GM12878 (cell line): Measurements from ENCODE around the gene NINJ1. TPM values are rescaled to one million over a fixed set of nuclear protein-coding genes. Genes with fewer than 3 reads are reported as not detected.

Experiments
- ATAC-seq: fragments of 200-7000 bp; cut with Tn5 transposase; 3 replicates; pipeline ENCODE4 v1.9.1; 2020; ENCODE audit warnings: mild to moderate bottlenecking, moderate library complexity
- BruUV-seq: library from RNA; stranded (reverse); fragments of 400-500 nt; replicated peaks from 2 replicates; lab custom pipeline; 2021; lab: Mats Ljungman, UMichigan
- CTCF ChIA-PET: fragments of 300-600 bp; sonication (Branson Sonifier 250); formaldehyde crosslinking; extraction: SDS; loops from one replicate; lab custom pipeline; 2021; ENCODE audit warnings: inconsistent platforms; lab: Yijun Ruan, JAX
- POLR2A ChIA-PET: fragments of 350-600 bp; formaldehyde crosslinking; extraction: SDS; loops from one replicate; lab custom pipeline; 2021; ENCODE audit warnings: inconsistent platforms; lab: Charles Lee
- RAD21 ChIA-PET: fragments of 300-600 bp; sonication (Branson Sonifier 250); formaldehyde crosslinking; loops from one replicate; lab custom pipeline; 2023; ENCODE audit warnings: antibody characterized with exemption; ENCODE audit not compliant: unreplicated experiment; lab: Charles Lee
- SMC1A ChIA-PET: fragments of 300-600 bp; sonication (Branson Sonifier 250); formaldehyde crosslinking; loops from one replicate; lab custom pipeline; 2023; ENCODE audit not compliant: unreplicated experiment, uncharacterized antibody; lab: Charles Lee
- DNase-seq: peaks from one replicate; pipeline ENCODE4 v3.0.0-alpha.2; 2011; ENCODE audit warnings: low read depth, low spot score
- FAIRE-seq: peaks from 3 replicates; lab custom pipeline; 2011; peaks lifted over from hg19 to GRCh38; lab: Jason Lieb, UNC
- H2AFZ ChIP-seq: 2 replicates; pipeline ENCODE4 v1.6.0; 2011; ENCODE audit warnings: low read depth, low read length, control low read depth; ENCODE audit not compliant: control insufficient read depth
- H3K27ac ChIP-seq: 2 replicates; pipeline ENCODE4 v1.5.1; 2011; ENCODE audit warnings: control low read depth; ENCODE audit not compliant: control insufficient read depth, insufficient read depth
- H3K27me3 ChIP-seq, 2 experiments: replicated peaks in 1 of 2; 2 replicates each; pipeline versions ENCODE4 v1.6.0 to v1.6.1; 2011; ENCODE audit warnings: low read length in 1 of 2; ENCODE audit not compliant: control insufficient read depth in 2 of 2, insufficient read depth in 2 of 2
- H3K36me3 ChIP-seq, 2 experiments: 2 replicates each; pipeline ENCODE4 v1.5.1; 2011; ENCODE audit warnings: low read length in 1 of 2; ENCODE audit not compliant: control insufficient read depth in 2 of 2, insufficient read depth in 2 of 2
- H3K4me1 ChIP-seq: 2 replicates; pipeline ENCODE4 v1.6.1; 2011; ENCODE audit warnings: mild to moderate bottlenecking, low read length, moderate library complexity, mixed read lengths; ENCODE audit not compliant: control insufficient read depth, insufficient read depth
- H3K4me2 ChIP-seq: 2 replicates; pipeline ENCODE4 v1.6.0; 2011; ENCODE audit warnings: control low read depth; ENCODE audit not compliant: control insufficient read depth, insufficient read depth
- H3K4me3 ChIP-seq: fragments of 200-600 bp; sonication (generic); 2 replicates; pipeline ENCODE4 v1.5.1; 2016
- H3K79me2 ChIP-seq: 2 replicates; pipeline ENCODE4 v1.6.0; 2011; ENCODE audit warnings: low read length; ENCODE audit not compliant: control insufficient read depth, insufficient read depth
- H3K9ac ChIP-seq: 2 replicates; pipeline ENCODE4 v1.8.0; 2011; ENCODE audit warnings: low read length, control low read depth, mixed read lengths; ENCODE audit not compliant: control insufficient read depth, insufficient read depth
- H3K9me3 ChIP-seq: replicated peaks from 3 replicates; pipeline ENCODE4 v1.5.1; 2011; ENCODE audit warnings: mild to moderate bottlenecking, low read length; ENCODE audit not compliant: control insufficient read depth, insufficient read depth
- H4K20me1 ChIP-seq: 2 replicates; pipeline ENCODE4 v1.6.0; 2011; ENCODE audit not compliant: control insufficient read depth, insufficient read depth
- ATF7 ChIP-seq: fragments of 450-650 bp; IDR thresholded peaks from 2 replicates; pipeline ENCODE4 v1.6.1; 2016; ENCODE audit warnings: low read depth, mild to moderate bottlenecking
- BHLHE40 ChIP-seq, 2 experiments: fragments of 450-650 bp in 1 of 2; IDR thresholded peaks; 2 replicates each; pipeline ENCODE4 v1.6.1; 2011 to 2017; ENCODE audit warnings: low read depth in 2 of 2, borderline replicate concordance in 1 of 2, improper control_type of control experiment in 1 of 2, low read length in 1 of 2, mild to moderate bottlenecking in 1 of 2
- CHD1 ChIP-seq: IDR thresholded peaks from 2 replicates; pipeline ENCODE4 v1.6.1; 2012; ENCODE audit warnings: low read depth, low read length, improper control_type of control experiment
- CREB1 ChIP-seq: IDR thresholded peaks from 2 replicates; pipeline ENCODE4 v1.6.1; 2012; ENCODE audit warnings: low read depth, mild to moderate bottlenecking, inconsistent platforms
- CREM ChIP-seq: IDR thresholded peaks from 2 replicates; pipeline ENCODE4 v1.6.1; 2014; ENCODE audit warnings: antibody characterized with exemption, low read depth
- EED ChIP-seq: sonication (generic); IDR thresholded peaks from 2 replicates; pipeline ENCODE4 v1.6.1; 2016; ENCODE audit warnings: antibody characterized with exemption, low read depth
- FOS ChIP-seq: IDR thresholded peaks from 3 replicates; pipeline ENCODE4 v1.6.1; 2011; ENCODE audit warnings: borderline replicate concordance; ENCODE audit not compliant: insufficient read length; ENCODE audit errors: extremely low read depth
- IKZF1 ChIP-seq: fragments of 450-650 bp; conservative IDR thresholded peaks from 2 replicates; pipeline ENCODE4 v1.6.1; 2017; ENCODE audit warnings: antibody characterized with exemption, mild to moderate bottlenecking
- MEF2A ChIP-seq: IDR thresholded peaks from 2 replicates; pipeline ENCODE4 v1.6.1; 2011; ENCODE audit warnings: low read depth, mild to moderate bottlenecking, low read length, moderate library complexity; ENCODE audit not compliant: insufficient read depth
- PAX5 ChIP-seq: IDR thresholded peaks from 2 replicates; pipeline ENCODE4 v1.6.1; 2011; ENCODE audit warnings: low read depth, low read length, borderline replicate concordance
- REST ChIP-seq: IDR thresholded peaks from 2 replicates; pipeline ENCODE4 v1.6.1; 2012; ENCODE audit warnings: mild to moderate bottlenecking, low read depth, low read length
- RFX5 ChIP-seq: IDR thresholded peaks from 2 replicates; pipeline ENCODE4 v1.6.1; 2011; ENCODE audit warnings: low read depth, low read length, improper control_type of control experiment
- SIX5 ChIP-seq: IDR thresholded peaks from 2 replicates; pipeline ENCODE4 v1.6.1; 2011; ENCODE audit warnings: mild to moderate bottlenecking, low read depth, low read length, moderate library complexity; ENCODE audit not compliant: severe bottlenecking
- SP1 ChIP-seq: IDR thresholded peaks from one replicate; pipeline ENCODE4 v1.6.1; 2011; ENCODE audit warnings: low read depth, low read length
- STAT1 ChIP-seq: fragments of 450-650 bp; conservative IDR thresholded peaks from 2 replicates; pipeline ENCODE4 v1.6.1; 2014; ENCODE audit warnings: antibody characterized with exemption, mild to moderate bottlenecking
- STAT3 ChIP-seq: IDR thresholded peaks from 2 replicates; pipeline ENCODE4 v1.6.1; 2011; ENCODE audit warnings: low read depth, low read length, improper control_type of control experiment
- TCF3 ChIP-seq: IDR thresholded peaks from 2 replicates; pipeline ENCODE4 v1.6.1; 2012; ENCODE audit warnings: low read depth, mild to moderate bottlenecking, low read length, borderline replicate concordance; ENCODE audit not compliant: insufficient read depth
- whole genome bisulfite sequencing: methylation state at CpG from one replicate; pipeline ENCODE4 v1.1.6; 2016; ENCODE audit warnings: low lambda C conversion rate; ENCODE audit not compliant: insufficient replicate concordance, insufficient coverage; ENCODE audit errors: missing lambda C conversion rate; 5-methylcytosine and 5-hydroxymethylcytosine counted together
- in situ Hi-C: fragments of 300-500 bp; cut with MboI; formaldehyde crosslinking; loops from 9 replicates; pipeline ENCODE4 v1.14.3; 2018; ENCODE audit warnings: mixed read lengths
- intact Hi-C: fragments of 100-400 bp; cut with micrococcal nuclease; formaldehyde crosslinking; loops from one replicate; pipeline ENCODE4 v1.14.2; 2022; ENCODE audit not compliant: unreplicated experiment
- polyA plus RNA-seq, 11 experiments: library from polyadenylated mRNA; depleted of rRNA in 4 of 11; unstranded in 6 of 11; stranded (reverse) in 5 of 11; fragments of >200 nt; fragmentation: Nextera tagmentation in 4 of 11; fragmentation: Illumina TruSeq in 1 of 11; extraction: Ambion mirVana in 4 of 11; extraction: Trizol in 1 of 11; gene quantifications; 1 replicate in 1 of 11; 2 replicates in 10 of 11; pipeline versions ENCODE4 v1.2.1 to v1.2.3, GENCODE V29; 2011 to 2016; ENCODE audit warnings: inconsistent platforms in 2 of 11, missing spikeins in 2 of 11, low read depth in 1 of 11
- total RNA-seq, 4 experiments: library from RNA; depleted of rRNA in 3 of 4; stranded (reverse); fragments of >200 nt in 3 of 4; fragmentation: Illumina TruSeq in 1 of 4; extraction: Trizol in 1 of 4; gene quantifications; 2 replicates each; pipeline versions ENCODE4 v1.2.1 to v1.2.3, GENCODE V29; 2013 to 2021
- TF ChIP-seq, protein P1 (sequence below): fragments of 450-650 bp; IDR thresholded peaks from 2 replicates; pipeline ENCODE4 v1.6.1; 2017; ENCODE audit warnings: antibody characterized with exemption, mild to moderate bottlenecking, moderate library complexity

NINJ1 gene
- total and polyA plus RNA-seq, 10 of the 15 experiments (the other 5 are each of a cell fraction or from before 2014, with no cell fraction given): 0.64 to 33.5 (median 17.1) TPM

GRCh38 chr9:93093127-93093876 is 40.7 kb downstream of the NINJ1 start:
- no peak for DNase-seq
- TF ChIP-seq CREM (0 out of 2 replicates have a peak, but pooled peaks have one; percentile 25), STAT3 (no peak), MEF2A (no peak), STAT1 (no peak), TCF3 (no peak), EED (peak; percentile 87), REST (no peak), RFX5 (no peak), SIX5 (no peak), CREB1 (no peak), IKZF1 (peak; percentile 73), BHLHE40 (IDR thresholded peaks at IDR 0.05; ENCODE audit: borderline replicate concordance in 1 of 2, low read depth in 2 of 2, low read length in 1 of 2) (peak in 1 of 2 experiments; percentile 35; a peak in 1 of 4 replicates), CHD1 (no peak), PAX5 (peak; percentile 35; the same call in 1 of the 2 replicates), ATF7 (no peak), SP1 (no peak), FOS (no peak)
- TF ChIP-seq, protein P1, sequence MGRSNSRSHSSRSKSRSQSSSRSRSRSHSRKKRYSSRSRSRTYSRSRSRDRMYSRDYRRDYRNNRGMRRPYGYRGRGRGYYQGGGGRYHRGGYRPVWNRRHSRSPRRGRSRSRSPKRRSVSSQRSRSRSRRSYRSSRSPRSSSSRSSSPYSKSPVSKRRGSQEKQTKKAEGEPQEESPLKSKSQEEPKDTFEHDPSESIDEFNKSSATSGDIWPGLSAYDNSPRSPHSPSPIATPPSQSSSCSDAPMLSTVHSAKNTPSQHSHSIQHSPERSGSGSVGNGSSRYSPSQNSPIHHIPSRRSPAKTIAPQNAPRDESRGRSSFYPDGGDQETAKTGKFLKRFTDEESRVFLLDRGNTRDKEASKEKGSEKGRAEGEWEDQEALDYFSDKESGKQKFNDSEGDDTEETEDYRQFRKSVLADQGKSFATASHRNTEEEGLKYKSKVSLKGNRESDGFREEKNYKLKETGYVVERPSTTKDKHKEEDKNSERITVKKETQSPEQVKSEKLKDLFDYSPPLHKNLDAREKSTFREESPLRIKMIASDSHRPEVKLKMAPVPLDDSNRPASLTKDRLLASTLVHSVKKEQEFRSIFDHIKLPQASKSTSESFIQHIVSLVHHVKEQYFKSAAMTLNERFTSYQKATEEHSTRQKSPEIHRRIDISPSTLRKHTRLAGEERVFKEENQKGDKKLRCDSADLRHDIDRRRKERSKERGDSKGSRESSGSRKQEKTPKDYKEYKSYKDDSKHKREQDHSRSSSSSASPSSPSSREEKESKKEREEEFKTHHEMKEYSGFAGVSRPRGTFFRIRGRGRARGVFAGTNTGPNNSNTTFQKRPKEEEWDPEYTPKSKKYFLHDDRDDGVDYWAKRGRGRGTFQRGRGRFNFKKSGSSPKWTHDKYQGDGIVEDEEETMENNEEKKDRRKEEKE: no peak

More at GRCh38 chr9:93093127-93093876, 40.7 kb downstream of the NINJ1 start:
- BruUV-seq: no TSS peak
- H3K36me3 ChIP-seq: no peaks in the 10 kb centered on the region; a peak in 1 of 4 replicates
- H3K27me3 ChIP-seq: no peaks in the 10 kb centered on the region
- in situ Hi-C loops (no loop called here), intact Hi-C loops (loop anchor here (5.0 kb wide), 1 partner anchor 91 kb away; no protein-coding TSS in a partner anchor)
- CTCF ChIA-PET: interaction anchor here (1.0 to 1.1 kb wide), 3 partner anchors 14 to 31 kb away, joined by 3 to 6 read pairs (median 3); no protein-coding TSS in a partner anchor
- RAD21 ChIA-PET: interaction anchor here (1.7 to 2.6 kb wide), 2 partner anchors 29 to 33 kb away, joined by 8 to 13 read pairs; no protein-coding TSS in a partner anchor
- peak overlapping the region; percentile 99 for H3K27ac ChIP-seq
- peak; percentile 4 for ATAC-seq
- H2AFZ ChIP-seq: peak overlapping the region; percentile 56
- SMC1A ChIA-PET: interaction anchor here (0.6 to 3.1 kb wide), 3 partner anchors 29 to 401 kb away, joined by 3 to 14 read pairs (median 3); no protein-coding TSS in a partner anchor
- POLR2A ChIA-PET: interaction anchor here (1.0 to 3.3 kb wide), 2 partner anchors 29 to 34 kb away, joined by 4 to 13 read pairs; no protein-coding TSS in a partner anchor
- peaks cover 56% of the 10 kb centered on the region for H3K4me1 ChIP-seq
- H3K4me3 ChIP-seq: peak overlapping the region; percentile 45
- H3K79me2 ChIP-seq: peaks cover 15% of the 10 kb centered on the region
- H3K4me2 ChIP-seq: peak overlapping the region; percentile 95
- no peaks in the 10 kb centered on the region for H4K20me1 ChIP-seq
- 10% methylated on average over 11 of the region's 11 CpGs for WGBS
- FAIRE-seq: peak; percentile 68
- peak overlapping the region; percentile 57 for H3K9ac ChIP-seq
- peaks cover 9% of the 10 kb centered on the region for H3K9me3 ChIP-seq
